ENCODE data around the gene MTERF4.
A peak's percentile ranks its signal among the peaks of the same experiment; 100 is the strongest.

Gene MTERF4, protein sequence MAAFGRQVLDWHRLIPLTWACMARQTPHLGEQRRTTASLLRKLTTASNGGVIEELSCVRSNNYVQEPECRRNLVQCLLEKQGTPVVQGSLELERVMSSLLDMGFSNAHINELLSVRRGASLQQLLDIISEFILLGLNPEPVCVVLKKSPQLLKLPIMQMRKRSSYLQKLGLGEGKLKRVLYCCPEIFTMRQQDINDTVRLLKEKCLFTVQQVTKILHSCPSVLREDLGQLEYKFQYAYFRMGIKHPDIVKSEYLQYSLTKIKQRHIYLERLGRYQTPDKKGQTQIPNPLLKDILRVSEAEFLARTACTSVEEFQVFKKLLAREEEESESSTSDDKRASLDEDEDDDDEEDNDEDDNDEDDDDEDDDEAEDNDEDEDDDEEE

DNA sequence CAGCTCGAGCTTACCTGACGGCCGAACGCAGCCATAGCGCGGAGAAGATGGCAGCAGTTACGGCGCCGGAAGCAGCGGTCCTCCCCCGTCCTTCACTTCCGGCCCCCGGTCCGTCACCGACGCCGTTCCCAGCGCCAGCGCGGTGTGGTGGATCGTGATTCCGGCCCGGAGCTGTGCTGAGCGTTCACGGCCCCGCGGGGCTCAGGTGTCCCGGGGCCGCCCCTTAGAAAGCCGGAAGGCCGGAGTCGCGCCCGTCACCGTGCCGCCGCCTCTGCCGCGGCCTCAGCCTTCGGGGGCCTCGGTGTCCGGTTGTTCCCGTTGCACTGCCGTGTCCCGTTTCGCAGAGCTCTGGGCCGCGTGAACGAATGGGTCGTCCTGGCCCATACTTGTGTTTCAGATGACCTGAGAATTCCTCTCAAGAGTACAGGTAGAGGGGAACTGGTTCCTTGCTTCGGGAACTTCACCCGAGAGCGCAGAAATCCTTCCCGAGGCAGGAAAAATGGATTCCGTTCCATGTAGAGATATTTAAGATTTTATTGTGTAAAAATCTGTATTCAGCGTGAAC, at the start of gene MTERF4:
TSS of gene MTERF4 (minus strand) at position 49 of the 565 bp plus-strand sequence. CDS start at position 35, 14 bp downstream.
- DNase-seq (ENCODE audit: low spot score) = peak; percentile 92

DNA sequence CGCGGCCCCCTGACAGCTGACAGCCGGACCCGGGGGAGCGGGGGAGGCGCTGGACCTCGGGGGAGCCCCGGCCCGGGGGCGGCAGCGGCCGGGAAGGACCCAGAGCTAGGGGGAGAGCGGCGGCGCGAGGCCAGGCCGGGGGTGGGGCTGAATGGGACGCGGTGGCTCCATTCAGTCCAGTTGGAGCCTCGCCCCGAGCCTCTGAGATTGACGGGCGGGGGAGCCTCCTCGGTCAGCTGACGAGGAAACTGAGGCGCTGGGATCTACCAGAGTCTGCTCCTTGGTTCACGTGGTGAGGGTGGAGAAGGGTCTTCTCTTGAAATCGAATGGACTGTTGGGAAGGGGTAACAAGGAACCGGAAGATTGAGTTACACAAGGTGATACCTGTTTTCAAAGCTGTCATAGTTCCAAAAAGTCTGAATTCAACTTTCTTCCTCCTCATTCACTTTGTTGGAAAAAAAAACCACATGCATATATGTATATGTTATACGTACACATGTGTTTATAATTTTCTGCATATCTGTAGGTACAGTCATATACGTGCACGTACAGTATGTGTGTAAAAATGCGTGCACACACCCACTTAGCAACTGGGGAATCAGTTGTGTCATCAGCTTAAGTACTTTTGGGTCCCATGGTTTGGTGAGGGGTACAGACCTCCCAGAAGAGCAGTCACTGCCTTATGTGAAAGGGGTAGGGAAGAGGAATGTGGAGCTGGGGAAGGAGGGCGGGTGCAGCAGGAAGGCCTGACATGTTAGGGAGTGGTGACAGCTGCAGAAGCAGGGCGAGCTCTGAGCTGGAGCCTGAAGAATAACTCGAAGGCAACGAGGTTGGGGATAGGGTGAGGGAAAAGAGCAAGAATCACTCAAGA, 48.8 kb upstream of the MTERF4 start:
- DNase-seq (ENCODE audit: low spot score) = no peak

DNA sequence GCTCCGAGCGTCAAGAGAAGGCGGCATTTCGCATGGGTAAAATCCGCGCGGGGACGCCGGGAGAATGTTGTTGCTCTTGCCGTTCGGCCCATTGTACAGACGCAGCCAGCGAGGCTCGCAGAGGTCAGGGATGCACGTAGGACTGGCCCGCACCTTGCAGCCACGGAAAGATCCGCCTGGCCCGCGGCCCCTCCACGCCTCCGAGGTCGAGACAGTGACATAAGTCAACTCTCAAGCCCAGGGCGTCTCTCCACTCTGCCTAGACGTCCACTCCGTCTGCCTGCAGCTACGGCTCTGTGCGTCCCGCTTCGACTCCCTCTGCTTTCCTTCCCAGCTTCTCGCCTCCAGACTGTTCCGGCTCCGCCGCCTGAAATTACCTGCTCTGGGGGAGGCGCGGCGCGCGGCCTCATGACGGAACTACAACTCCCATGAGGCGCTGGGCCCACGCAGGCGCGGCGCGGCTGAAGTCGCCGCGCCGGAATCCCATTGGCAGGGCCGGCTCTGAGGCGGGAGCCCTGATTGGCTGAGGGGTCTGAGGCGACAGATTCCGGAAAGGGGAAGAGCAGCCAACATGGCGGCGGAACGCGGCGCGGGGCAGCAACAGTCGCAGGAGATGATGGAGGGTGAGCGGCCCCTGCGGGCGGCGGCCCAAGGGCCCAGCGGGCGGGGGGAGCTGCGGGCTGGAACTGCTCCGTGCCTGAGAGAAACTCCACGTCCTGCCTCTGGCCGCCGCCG, 48.0 kb upstream of the MTERF4 start, which contains the start of gene PPP1R7:
TSS of gene PPP1R7 (plus strand) at position 543 of the 735 bp plus-strand sequence. CDS start at position 572, 29 bp downstream.
- peak; percentile 99 for DNase-seq (ENCODE audit: low spot score)

DNA sequence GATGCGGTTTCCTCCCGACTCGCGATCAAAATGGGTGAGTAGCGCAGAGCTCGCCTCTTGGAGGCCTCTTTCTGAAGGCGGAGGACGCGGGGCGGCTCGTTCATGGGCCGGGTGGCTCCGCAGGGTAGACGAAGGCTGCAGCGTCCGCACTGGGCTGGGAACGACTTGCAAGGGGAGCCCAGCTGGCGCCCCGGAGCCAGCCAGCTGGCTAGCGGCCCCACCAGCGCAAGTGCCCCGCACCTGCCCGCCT, 47.5 kb upstream of the MTERF4 start:
- no peak for DNase-seq (ENCODE audit: low spot score)

DNA sequence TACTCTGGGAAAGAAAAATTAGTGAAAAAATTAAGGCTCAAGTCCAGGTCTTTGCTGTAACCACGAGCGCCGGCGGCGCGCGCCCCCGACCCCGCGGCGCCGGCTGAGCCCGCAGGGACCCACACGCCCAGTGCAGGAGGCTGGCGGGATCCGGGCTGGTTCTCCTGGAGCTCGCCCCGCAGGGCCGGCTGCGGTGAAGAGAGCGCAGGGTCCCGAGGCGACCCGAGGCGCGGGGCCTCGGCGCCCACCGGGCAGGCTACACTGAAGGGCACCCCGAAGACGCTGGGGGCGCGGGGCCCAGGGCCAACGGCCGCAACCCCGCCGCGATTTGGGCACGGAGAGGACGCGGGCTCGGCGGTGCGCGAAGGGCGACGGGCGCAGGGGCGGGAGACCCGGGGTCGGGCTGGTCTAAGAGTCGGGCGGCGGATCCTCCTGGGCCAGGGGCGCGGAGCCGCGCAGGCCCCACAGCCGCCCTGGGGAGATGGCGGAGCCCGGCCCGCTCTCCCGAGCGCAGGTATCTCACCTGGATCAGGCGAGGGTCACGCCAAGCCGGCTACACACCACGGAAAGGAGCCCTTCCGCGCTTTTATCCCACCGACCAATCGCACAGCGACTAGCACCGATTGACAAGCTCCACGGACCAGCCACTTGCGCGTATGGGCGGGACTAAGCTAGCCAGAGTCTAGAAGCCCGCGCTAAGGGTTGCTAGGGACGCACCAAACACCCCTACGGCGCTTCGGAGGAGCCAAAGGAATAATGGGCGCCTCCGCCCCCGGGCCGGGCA, 47.0 kb upstream of the MTERF4 start, which contains the start of gene PASK:
TSS of gene PASK (minus strand) at position 582 of the 784 bp plus-strand sequence. CDS start 6,440 bp downstream, outside the sequence.
- DNase-seq (ENCODE audit: low spot score) = peak; percentile 94

DNA sequence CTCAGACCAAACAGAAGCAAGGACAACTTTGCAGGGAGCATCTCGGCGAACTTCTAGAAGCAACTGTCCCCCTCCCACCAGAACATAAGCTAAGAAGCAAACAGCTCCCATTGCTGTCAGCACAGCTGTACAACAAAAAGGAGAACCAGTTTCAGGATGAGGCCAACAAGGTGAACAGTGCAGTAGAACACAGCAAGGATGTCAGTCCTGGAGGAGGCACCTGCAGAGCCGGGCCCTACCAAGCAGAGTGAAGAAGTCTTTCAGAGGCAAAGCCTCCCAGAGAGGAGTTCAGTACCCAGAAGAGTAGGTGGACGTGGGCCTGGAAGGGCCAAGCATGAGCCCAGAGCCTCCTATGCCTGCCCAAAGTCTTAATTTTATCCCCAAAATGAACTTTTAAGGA, 46.2 kb upstream of the MTERF4 start:
- no peak for DNase-seq (ENCODE audit: low spot score)

DNA sequence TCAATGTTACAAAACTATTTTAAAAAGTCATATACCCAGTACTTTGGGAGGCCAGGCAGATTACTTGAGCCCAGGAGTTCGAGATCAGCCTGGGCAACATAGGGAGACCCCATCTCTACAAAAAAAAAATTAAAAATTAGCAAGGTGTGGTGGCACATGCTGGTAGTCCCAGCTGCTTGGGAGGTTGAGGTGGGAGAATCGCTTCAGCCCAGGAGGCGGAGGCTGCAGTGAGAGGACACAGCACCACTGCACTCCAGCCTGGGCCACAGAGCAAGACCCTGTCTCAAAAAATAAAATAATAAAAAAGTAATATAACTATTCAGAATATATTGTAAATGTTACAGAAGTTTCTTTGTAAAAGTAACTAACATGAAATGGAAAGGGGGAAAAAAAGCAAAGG, 45.2 kb upstream of the MTERF4 start:
- no peak for DNase-seq (ENCODE audit: low spot score)

DNA sequence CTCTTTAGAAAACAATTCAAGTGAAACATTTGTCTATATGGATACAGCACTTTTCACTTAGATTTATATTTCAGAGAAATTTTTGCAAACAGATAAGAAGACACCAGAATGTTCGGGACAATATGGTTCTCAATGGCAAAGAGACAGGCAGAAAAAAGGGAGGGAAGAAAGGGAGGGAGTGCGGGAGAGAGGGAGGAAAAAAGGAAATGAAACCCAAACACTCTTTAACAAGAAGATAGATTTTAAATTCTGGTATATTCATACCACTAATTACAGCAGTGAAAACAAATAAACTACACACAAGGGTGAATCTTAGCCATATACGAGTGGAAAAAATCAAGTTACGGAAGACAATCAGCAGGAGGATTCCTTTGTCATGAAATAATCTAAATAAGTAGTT, 44.2 kb upstream of the MTERF4 start:
- DNase-seq (ENCODE audit: low spot score) = no peak

DNA sequence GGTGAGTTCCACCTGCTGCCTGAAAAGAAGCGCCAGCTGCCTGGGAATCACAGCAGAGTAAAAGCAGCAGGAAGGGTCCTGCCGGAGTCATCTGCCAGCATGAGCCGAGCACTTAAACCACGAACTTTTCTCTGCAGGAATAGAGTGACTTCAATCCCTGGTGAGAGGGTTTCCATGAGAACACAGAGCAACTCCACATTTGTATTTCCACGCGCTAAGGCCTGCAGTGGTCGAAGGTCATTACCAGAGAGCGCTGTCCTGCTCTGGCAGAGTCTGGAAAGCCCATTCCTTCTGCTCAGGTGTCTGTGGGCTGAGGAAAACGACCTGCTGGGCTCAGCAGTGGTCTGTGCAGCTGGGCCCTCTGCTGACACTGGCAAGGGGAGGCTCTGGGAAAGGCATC, 40.5 kb upstream of the MTERF4 start:
- DNase-seq (ENCODE audit: low spot score) = no peak

DNA sequence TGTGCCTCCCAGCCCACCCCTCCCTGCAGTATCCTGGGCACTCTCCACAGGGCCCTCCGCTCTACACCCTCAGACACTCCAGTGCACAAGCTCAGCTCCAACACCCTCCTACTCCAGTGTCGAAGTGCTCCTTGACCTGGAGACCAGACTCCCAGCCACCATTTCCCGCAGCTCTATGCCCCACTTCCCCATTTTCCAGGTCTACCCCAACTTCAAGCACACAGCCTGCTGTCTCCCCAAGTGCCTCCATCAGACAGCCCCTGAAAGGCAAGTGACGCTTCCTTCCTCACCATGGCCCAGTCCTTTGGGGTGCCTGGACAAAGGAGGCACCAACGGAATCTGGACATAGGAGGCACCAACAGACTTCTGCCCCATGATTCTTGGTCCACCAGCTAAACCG, 40.0 kb upstream of the MTERF4 start:
- DNase-seq (ENCODE audit: low spot score) = no peak

DNA sequence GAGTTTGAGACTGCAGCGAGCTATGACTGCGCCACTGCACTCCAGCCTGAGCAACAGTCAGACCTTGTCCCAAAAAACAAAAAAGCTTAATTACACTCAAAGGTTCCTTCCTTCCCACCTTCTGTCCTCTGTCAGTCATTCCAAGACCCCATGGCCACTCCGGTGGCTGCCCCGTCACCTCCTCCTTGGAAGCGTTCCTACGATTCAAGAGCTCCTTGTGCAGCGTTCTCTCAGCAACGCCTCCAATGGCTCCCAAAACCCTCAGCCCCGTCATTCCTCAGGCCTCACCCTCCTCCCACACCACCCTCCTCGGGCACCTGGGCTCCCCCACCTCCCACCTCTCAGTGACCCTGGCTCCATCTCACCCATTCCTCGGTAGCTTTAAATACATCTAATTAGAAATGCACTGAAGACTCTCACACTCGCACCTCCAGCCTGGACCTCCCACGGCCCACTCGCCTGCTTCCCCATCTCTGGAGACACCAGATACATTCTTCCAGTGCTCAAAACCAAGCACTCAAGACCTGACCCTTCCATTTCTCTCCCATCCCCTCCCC, 39.2 kb upstream of the MTERF4 start:
- DNase-seq (ENCODE audit: low spot score) = no peak

DNA sequence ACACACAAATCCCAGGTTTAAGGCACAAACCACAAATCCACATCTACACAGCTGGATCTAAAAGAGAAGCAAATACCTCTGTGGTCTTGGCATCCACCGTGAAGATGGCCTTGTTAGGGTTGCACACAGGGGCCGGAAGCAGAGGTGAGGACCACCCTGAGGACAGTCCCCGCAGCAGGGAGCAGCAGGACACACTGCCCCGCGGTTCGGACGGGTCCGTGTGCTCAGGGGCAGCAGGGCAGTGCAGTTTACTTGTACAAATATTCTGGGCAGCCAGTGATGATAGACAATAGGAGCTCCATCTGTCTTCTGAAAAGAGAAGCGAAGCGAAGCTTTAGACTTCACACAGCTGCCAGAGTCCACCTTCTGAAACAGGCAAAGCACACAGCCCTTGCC, 38.4 kb upstream of the MTERF4 start:
- no peak for DNase-seq (ENCODE audit: low spot score)

DNA sequence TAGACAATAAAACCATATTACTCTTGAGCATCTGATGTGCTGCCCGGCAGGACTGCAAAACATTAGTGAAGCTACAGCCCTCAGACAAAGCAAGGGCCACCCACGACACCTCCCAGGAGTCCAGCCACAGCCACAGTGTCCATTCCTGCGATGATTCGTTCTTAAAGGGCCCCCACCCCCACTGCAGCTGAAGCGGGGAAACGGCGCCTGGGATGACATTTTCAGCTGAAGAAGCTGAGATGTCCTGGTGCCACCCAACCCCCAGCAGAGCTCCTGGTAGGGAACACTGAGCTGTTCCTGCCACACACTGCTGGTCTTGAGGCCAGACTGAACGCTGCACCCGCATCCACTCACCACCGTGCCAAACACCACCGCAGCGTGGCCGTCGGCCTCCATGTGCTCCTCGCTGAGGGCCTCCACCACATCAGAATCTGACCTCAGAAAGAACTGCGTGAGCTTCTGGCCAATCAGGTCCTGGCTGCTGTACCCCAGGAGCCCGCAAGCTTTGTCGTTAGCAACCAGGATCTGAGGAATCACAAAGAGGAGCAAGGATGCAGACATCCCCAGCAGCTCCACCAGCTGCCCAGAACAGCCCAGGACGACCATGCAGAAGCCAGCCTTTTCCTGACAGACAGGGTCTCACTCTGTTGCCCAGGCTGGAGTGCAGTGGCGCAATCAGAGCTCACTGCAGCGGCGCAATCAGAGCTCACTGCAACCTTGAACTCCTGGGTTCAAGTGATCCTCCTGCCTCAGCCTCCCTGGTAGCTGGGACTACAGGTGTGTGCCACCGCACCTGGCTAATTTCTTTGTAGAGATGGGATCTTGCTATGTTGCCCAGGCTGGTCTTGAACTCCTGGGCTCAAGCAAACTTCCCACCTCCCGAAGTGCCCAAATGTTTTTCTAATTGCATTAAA, 37.7 kb upstream of the MTERF4 start:
- DNase-seq (ENCODE audit: low spot score) = no peak

DNA sequence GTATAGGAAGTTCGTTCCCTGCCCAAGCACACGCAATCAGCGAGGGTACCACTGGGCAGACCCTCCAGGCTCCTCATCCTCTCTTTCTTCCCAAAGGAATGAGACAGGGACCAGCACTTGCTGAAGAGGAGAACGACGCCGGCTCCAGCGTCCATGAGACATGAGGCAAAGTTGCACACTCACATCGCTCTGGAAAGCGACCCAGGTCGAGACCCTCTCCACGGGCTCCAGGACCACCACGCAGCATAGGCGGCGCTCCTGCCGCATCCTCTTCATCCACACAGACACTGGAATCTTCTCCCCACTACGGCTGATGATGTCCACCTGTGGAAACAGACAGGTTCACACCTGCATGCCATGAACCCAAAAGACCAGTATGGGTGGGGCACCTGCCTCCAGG, 36.4 kb upstream of the MTERF4 start:
- no peak for DNase-seq (ENCODE audit: low spot score)

DNA sequence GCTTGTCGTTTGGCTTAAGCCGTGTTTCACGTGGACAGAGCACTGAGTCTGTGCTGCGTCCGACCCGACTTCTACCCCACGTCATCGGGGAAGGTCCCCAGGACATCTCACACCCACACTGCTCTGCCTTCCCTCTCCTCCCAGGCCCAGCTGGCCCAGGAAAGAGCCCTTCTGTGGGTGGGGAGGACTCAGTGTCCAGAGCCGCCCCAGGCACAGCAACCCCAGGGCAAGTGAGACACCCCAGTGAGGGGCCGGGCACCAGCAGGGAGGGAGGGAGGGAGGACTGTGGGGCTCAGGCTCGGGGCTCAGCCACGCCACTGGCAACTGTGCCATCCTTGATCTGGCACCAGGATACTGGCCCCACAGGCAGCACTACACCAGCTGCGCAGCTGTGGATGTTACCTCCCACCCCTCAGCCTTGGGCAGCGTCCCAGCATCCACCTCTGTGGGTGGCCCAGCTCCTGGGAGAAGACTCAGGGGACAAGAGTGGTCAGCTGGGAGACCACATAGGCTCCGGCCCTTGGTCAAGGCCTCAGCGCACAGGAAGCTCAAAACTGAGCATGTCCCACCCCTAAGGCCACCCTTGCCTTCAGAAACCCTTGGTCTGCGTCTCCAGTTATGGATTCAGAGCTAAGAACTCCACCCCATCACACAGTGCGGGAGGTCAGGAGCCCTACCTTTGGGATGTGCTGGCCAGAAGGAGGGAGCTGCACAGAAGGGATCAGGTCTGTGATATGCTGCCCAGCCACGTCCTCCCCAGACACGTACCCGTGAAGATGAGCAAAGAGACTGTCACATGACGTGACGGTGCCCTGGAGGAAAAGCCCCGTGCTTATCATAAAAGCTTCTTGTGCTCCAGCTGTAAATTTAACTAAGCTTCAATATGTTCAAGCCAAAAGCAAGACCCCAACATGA, 35.4 kb upstream of the MTERF4 start:
- no peak for DNase-seq (ENCODE audit: low spot score)

DNA sequence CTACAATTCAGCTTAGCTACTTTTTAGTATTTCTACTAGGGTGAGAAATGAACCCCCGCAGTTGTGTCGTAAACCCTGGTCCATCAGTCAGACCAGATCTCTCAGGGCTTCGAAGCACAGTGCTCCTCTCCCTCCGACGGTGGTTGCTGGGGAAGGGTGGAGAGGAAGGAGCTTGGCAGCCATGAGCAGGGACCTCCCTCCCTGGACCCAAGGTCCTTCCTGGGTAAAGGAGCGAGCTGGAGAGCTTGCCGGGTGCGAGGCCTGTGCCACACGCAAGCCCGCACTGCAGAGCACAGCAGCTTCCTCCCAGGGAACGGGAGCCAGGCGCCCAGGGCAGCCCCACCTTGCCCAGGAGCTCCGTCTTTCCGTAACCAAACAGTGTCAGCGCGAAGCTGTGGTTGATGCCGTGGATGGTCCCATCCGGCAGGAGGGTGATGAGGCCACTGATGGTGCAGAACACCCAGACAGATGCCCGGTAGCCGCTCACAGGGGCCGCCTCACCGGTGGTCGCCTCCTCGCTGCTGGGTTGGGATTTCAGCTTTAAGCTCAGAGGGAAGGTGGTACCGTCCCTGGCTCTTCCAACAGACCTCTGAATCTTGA, 34.7 kb upstream of the MTERF4 start:
- DNase-seq (ENCODE audit: low spot score) = no peak

DNA sequence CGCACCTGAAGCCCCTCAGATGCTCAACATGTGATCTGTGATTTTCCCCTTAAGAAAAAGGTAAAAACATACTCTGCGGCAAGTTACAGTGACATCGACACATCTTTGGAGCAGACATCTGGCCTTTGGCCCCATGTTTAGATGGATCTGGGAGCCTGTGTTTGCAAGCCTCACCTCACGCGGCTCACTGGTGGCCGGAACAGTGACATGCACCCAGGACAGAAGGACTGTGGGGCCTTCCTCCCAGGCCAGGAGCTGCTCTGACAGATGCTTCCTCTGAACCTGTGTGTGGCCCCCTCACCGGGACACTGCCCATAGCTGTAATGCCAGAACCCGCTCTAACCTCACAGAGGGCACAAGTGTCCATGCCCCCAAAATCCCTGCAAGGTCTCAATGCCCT, 34.1 kb upstream of the MTERF4 start:
- DNase-seq (ENCODE audit: low spot score) = no peak

DNA sequence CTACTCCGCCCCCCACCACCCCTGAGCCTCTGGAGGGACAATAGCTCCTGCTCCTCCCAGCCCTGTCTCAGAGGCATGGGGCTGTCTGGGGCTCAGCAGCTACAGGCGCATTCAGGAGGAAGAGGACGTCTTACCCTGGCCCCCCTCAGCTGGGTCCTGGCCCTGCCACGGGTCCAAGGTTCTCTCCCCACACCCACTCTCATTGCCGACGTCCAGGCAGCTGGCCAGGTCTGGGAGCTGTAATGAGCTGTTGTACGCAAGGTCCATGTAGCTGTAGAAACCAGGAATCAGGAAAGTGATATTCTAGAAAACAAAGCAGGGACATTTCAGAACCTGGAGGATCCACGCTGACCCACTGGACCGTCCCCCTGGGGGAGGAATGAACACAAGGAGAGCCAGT, 33.6 kb upstream of the MTERF4 start:
- no peak for DNase-seq (ENCODE audit: low spot score)

DNA sequence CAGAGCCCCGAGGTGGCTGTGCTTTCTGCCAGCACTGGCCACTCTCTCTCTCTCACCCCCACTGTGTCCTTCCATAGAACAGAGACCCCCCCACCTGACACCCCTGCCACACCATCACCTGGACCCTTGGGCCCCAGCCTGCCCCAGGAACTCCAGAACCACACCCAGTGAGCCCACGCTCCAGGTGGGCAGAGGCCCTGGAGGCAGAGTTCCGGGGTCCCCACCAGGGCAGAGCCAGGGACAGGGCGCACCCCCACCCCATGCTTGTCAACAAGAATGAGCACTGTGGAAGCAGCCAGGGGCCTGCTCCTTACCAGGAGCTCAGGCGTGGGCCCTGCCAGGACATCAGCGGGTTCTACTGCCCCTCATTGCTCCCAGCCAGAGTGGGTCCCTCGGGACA, 32.6 kb upstream of the MTERF4 start:
- DNase-seq (ENCODE audit: low spot score) = no peak

All from iPS-NIHi11 (cell line).